GM21381 (cell line): Measurements from ENCODE around the gene DTYMK.
"Not testable (repeated sequence)": the region's sequence is repeated elsewhere in the genome, so short reads cannot be mapped to it uniquely, and the experiment has no call there.

Source experiments
- ATAC-seq: cut with Tn5 transposase; IDR thresholded peaks from one replicate; pipeline ENCODE4 v1.9.1; 2021; ENCODE audit warnings: mild to moderate bottlenecking, moderate library complexity; ENCODE audit not compliant: unreplicated experiment

The DTYMK gene

GRCh38 chr2:241672243-241673188, 14.1 kb downstream of the DTYMK start:
- ATAC-seq = no peak

GRCh38 chr2:241671457-241672240, 15.0 kb downstream of the DTYMK start:
- ATAC-seq = no peak

GRCh38 chr2:241670333-241671110, 16.1 kb downstream of the DTYMK start:
- no peak for ATAC-seq

GRCh38 chr2:241668839-241669238, 17.8 kb downstream of the DTYMK start:
- ATAC-seq = no peak

GRCh38 chr2:241668354-241668753, 18.3 kb downstream of the DTYMK start:
- ATAC-seq = no peak

- ATAC-seq = no peak
Measured at GRCh38 chr2:241666627-241667400, 19.8 kb downstream of the DTYMK start.

GRCh38 chr2:241665731-241666440, 20.7 kb downstream of the DTYMK start:
- no peak for ATAC-seq

- ATAC-seq = not testable (repeated sequence)
Measured at GRCh38 chr2:241662731-241663130, 23.9 kb downstream of the DTYMK start.

GRCh38 chr2:241660593-241661213, 25.9 kb downstream of the DTYMK start:
- no peak for ATAC-seq

GRCh38 chr2:241659150-241659739, 27.4 kb downstream of the DTYMK start:
- no peak for ATAC-seq

GRCh38 chr2:241658296-241658695, 28.3 kb downstream of the DTYMK start:
- ATAC-seq = no peak

GRCh38 chr2:241657786-241658254, 28.8 kb downstream of the DTYMK start:
- no peak for ATAC-seq

GRCh38 chr2:241656190-241656741, 30.3 kb downstream of the DTYMK start:
- no peak for ATAC-seq

- no peak for ATAC-seq
Measured at GRCh38 chr2:241655516-241656189, 31.0 kb downstream of the DTYMK start.

GRCh38 chr2:241654551-241654950, 32.1 kb downstream of the DTYMK start:
- ATAC-seq = no peak

- no peak for ATAC-seq
Measured at GRCh38 chr2:241653210-241653750, 33.3 kb downstream of the DTYMK start.

- no peak for ATAC-seq
Measured at GRCh38 chr2:241652722-241653121, 33.9 kb downstream of the DTYMK start.

GRCh38 chr2:241652142-241652541, 34.5 kb downstream of the DTYMK start:
- no peak for ATAC-seq
